ENCODE measurements around the gene ZNF605. TPM values are rescaled to one million over a fixed set of nuclear protein-coding genes. Genes with fewer than 3 reads are reported as not detected.

Gene ZNF605
- total RNA-seq, 4 donors from 2014 or later, result 3.8 to 23.6 (median 16.7) TPM

DNA sequence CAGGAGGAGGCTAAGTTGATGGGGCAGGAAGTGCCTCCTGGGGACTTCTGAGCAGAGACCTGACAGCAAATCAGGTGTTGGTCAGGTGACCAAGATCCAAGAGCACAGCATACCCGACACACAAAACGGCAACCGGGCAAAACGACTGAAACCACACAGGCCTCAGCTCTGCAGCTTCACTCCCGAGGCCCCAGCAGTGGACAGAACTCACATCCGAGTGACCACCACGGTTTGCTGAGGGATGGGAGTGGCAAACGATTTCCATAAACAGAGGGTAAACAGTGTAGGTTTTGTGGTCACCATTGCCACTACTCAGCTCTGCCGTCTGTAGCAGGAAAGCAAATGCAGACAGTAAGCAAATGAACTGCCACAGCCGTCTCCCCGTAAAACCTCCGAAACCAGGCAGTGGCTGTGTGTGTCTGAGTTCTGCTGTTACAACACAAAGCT, 83.1 kb downstream of the ZNF605 start:
- no peaks in the 10 kb centered on the region for H3K27me3 ChIP-seq
- TF ChIP-seq POLR2A (IDR thresholded peaks at IDR 0.05), result no peak
- TF ChIP-seq, protein P1, sequence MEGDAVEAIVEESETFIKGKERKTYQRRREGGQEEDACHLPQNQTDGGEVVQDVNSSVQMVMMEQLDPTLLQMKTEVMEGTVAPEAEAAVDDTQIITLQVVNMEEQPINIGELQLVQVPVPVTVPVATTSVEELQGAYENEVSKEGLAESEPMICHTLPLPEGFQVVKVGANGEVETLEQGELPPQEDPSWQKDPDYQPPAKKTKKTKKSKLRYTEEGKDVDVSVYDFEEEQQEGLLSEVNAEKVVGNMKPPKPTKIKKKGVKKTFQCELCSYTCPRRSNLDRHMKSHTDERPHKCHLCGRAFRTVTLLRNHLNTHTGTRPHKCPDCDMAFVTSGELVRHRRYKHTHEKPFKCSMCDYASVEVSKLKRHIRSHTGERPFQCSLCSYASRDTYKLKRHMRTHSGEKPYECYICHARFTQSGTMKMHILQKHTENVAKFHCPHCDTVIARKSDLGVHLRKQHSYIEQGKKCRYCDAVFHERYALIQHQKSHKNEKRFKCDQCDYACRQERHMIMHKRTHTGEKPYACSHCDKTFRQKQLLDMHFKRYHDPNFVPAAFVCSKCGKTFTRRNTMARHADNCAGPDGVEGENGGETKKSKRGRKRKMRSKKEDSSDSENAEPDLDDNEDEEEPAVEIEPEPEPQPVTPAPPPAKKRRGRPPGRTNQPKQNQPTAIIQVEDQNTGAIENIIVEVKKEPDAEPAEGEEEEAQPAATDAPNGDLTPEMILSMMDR (IDR thresholded peaks at IDR 0.05), result no peak
- DNase-seq, result no peak
- intact Hi-C loops (cut with DNase I; ENCODE audit: low total_unique reads), result no loop called here
- no peaks in the 10 kb centered on the region for H3K4me1 ChIP-seq
- H3K36me3 ChIP-seq, result no peaks in the 10 kb centered on the region
- no peak overlapping the region for H3K4me3 ChIP-seq
- no peak overlapping the region for H3K27ac ChIP-seq
- H3K9me3 ChIP-seq, result no peaks in the 10 kb centered on the region

DNA sequence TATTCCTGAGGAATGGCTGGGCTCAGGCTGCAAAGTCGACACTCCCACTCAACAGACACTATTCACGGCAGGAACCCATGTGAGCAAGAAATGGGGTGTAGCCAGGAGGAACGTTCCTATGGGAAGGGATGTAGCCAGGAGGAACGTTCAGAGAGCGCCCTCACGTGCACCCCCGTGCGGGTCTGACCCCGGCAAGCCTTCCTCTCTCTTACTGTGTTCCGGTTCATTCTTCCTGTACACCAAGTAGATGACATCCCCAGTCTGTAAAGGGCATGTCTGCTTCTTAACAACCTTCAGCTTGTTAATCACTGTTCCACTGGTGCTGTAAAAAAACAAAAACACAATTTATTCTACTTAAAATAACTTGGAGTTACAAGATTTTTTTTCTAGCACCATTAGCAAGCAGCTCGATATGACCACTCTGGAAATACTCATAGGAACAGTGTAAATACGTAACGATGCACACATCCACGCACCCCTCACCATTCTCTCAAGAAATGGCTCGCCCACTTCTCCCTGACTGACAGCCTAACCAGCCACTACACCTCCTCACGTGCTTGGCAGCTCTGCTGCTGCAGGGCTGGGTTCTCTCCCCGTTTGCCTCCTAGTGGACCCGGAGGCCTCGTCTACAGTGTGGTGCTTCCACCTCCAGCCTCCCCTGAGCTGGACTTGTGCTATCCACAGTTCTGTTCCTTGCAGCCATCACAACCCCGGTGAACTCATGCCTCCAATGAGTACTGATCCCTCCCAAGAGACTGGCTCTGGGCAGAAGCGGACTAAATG, 83.8 kb downstream of the ZNF605 start:
- intact Hi-C loops (cut with DNase I; ENCODE audit: low total_unique reads), result no loop called here
- H3K27ac ChIP-seq, result no peak overlapping the region
- H3K9me3 ChIP-seq, result no peaks in the 10 kb centered on the region
- H3K4me1 ChIP-seq, result no peaks in the 10 kb centered on the region
- no peak for DNase-seq
- H3K4me3 ChIP-seq, result no peak overlapping the region
- H3K27me3 ChIP-seq, result no peaks in the 10 kb centered on the region
- TF ChIP-seq, protein P1 (IDR thresholded peaks at IDR 0.05), result no peak
- no peak for TF ChIP-seq POLR2A (IDR thresholded peaks at IDR 0.05)
- no peaks in the 10 kb centered on the region for H3K36me3 ChIP-seq

DNA sequence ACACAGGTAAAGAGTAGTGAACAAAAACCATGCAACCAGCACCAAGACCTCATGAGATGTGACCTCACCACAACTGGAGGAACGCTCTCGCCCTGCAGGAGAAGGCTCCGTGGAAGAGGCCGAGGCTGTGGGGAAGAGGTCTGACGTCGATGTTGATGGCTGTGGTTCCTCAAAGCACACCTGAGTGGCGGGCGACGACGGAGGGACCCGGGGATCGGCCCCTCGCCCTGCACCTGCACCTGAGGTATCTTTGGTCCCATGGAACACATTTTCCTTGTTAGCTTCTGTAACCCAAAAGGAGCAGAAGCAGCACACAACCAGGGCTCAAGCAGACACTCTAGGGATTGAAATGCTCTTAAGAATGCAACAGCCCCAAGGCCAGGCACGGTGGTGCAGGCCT, 86.6 kb downstream of the ZNF605 start:
- Histone ChIP-seq H3K27me3 (no peaks in the 10 kb centered on the region), H3K4me1 (no peaks in the 10 kb centered on the region), H3K27ac (no peak overlapping the region), H3K4me3 (no peak overlapping the region), H3K9me3 (no peaks in the 10 kb centered on the region), H3K36me3 (no peaks in the 10 kb centered on the region)
- intact Hi-C loops (cut with DNase I; ENCODE audit: low total_unique reads), result no loop called here
- TF ChIP-seq, protein P1 (IDR thresholded peaks at IDR 0.05), result no peak
- no peak for TF ChIP-seq POLR2A (IDR thresholded peaks at IDR 0.05)
- DNase-seq, result no peak

Small RNA genes within 50 kb of the gene (small RNA-seq; reads per million reads assigned to genes)
- not detected for gene RNU4ATAC12P

Other genes with a start within 250 kb of the ZNF605 start
- gene PGAM5, start 245.5 kb downstream of the ZNF605 start, total RNA-seq, result 10 to 100 TPM in 2 of 4 donors, 1 to 10 TPM in 2; 5.0 to 30.8 (median 19.4) TPM
- gene ANKLE2, start 194.5 kb downstream of the ZNF605 start, total RNA-seq, result 10 to 100 TPM; 21.2 to 87.4 (median 69.6) TPM
- 100 to 1,000 TPM in 2 of 4 donors, 10 to 100 TPM in 2; 46.2 to 138 (median 90.1) TPM for gene GOLGA3, start 127.4 kb downstream of the ZNF605 start, total RNA-seq
- 10 to 100 TPM in 3 of 4 donors, 1 to 10 TPM in 1; 6.1 to 54.0 (median 21.5) TPM for gene CHFR, start 68.7 kb downstream of the ZNF605 start, total RNA-seq
- 10 to 100 TPM in 3 of 4 donors, 1 to 10 TPM in 1; 7.2 to 38.7 (median 17.7) TPM for gene ZNF26, start 30.1 kb upstream of the ZNF605 start, total RNA-seq
- 100 to 1,000 TPM in 1 of 4 donors, 10 to 100 TPM in 3; 29.7 to 452 (median 75.6) TPM for gene ZNF84, start 81.2 kb upstream of the ZNF605 start, total RNA-seq
- gene ZNF140, start 124.6 kb upstream of the ZNF605 start, total RNA-seq, result 10 to 100 TPM in 3 of 4 donors, 1 to 10 TPM in 1; 3.6 to 53.8 (median 19.6) TPM
- 1 to 10 TPM; 4.1 to 9.8 (median 6.8) TPM for gene ZNF891, start 174.0 kb upstream of the ZNF605 start, total RNA-seq
- 10 to 100 TPM; 17.9 to 35.9 (median 20.6) TPM for gene ZNF10, start 174.3 kb upstream of the ZNF605 start, total RNA-seq
- gene ZNF268, start 225.2 kb upstream of the ZNF605 start, total RNA-seq, result 10 to 100 TPM in 3 of 4 donors, 1 to 10 TPM in 1; 2.1 to 80.9 (median 23.8) TPM

Data from uterus (tissue), 4 donors.